GM18508 (cell line): ENCODE results near the gene IFIT3.

Experiments
- ATAC-seq: cut with Tn5 transposase; IDR thresholded peaks from one replicate; pipeline ENCODE4 v1.9.1; 2021; ENCODE audit warnings: moderate number of reproducible peaks; ENCODE audit not compliant: insufficient read depth, unreplicated experiment

IFIT3 gene

GRCh38 chr10:89351780-89352597 is 24.2 kb downstream of the IFIT3 start:
- ATAC-seq = no peak

- no peak for ATAC-seq
Measured at GRCh38 chr10:89352802-89353201, 25.0 kb downstream of the IFIT3 start.

GRCh38 chr10:89355394-89355931 is 27.7 kb downstream of the IFIT3 start:
- ATAC-seq = no peak

- ATAC-seq = no peak
Measured at GRCh38 chr10:89357096-89357495, 29.3 kb downstream of the IFIT3 start.

- no peak for ATAC-seq
Measured at GRCh38 chr10:89357975-89358374, 30.2 kb downstream of the IFIT3 start.

GRCh38 chr10:89360157-89360556 is 32.4 kb downstream of the IFIT3 start:
- ATAC-seq = no peak

- ATAC-seq = no peak
Measured at GRCh38 chr10:89362929-89363328, 35.1 kb downstream of the IFIT3 start.

GRCh38 chr10:89363729-89364442 is 36.1 kb downstream of the IFIT3 start:
- no peak for ATAC-seq

GRCh38 chr10:89364531-89364930 is 36.7 kb downstream of the IFIT3 start:
- no peak for ATAC-seq

GRCh38 chr10:89367529-89367928 is 39.7 kb downstream of the IFIT3 start:
- peak; percentile 37 for ATAC-seq

GRCh38 chr10:89368129-89368528 is 40.3 kb downstream of the IFIT3 start:
- ATAC-seq = no peak

GRCh38 chr10:89369156-89370105 is 41.6 kb downstream of the IFIT3 start:
- no peak for ATAC-seq

GRCh38 chr10:89371079-89371478 is 43.3 kb downstream of the IFIT3 start:
- ATAC-seq = no peak

- no peak for ATAC-seq
Measured at GRCh38 chr10:89371987-89372386, 44.2 kb downstream of the IFIT3 start.

GRCh38 chr10:89373916-89374711 is 46.3 kb downstream of the IFIT3 start:
- ATAC-seq = no peak

GRCh38 chr10:89374713-89375141 is 46.9 kb downstream of the IFIT3 start:
- no peak for ATAC-seq

GRCh38 chr10:89377705-89378637 is 50.2 kb downstream of the IFIT3 start, which contains the start of gene IFIT1B:
IFIT1B (plus strand) TSS chr10:89378056; CDS start chr10:89378136, 80 bp downstream.
- ATAC-seq = no peak

GRCh38 chr10:89379103-89379502 is 51.3 kb downstream of the IFIT3 start:
- ATAC-seq = no peak
